PFSK-1 (cell line): ENCODE data around the gene METTL1.

Source experiments
- FOXP2 ChIP-seq: optimal IDR thresholded peaks from 2 replicates; pipeline ENCODE3; 2011; ENCODE audit warnings: borderline replicate concordance, control low read depth, inconsistent platforms; ENCODE audit not compliant: insufficient read depth; ENCODE audit errors: extremely low read length, extremely low read depth
- POLR2AphosphoS5 ChIP-seq: IDR thresholded peaks from 2 replicates; pipeline ENCODE4 v1.6.1; 2012; ENCODE audit warnings: low read depth, mild to moderate bottlenecking, control low read depth, low read length, moderate library complexity
- REST ChIP-seq, 2 experiments: IDR thresholded peaks; 2 replicates each; pipeline versions ENCODE4 v1.6.1 to v1.8.0; 2011 to 2012; ENCODE audit warnings: low read depth in 2 of 2, low read length in 2 of 2, control low read depth in 1 of 2, inconsistent platforms in 1 of 2, mild to moderate bottlenecking in 1 of 2, moderate library complexity in 1 of 2; ENCODE audit not compliant: insufficient read depth in 1 of 2
- SIN3A ChIP-seq: IDR thresholded peaks from 2 replicates; pipeline ENCODE4 v1.6.1; 2012; ENCODE audit warnings: mild to moderate bottlenecking, low read length, moderate library complexity, borderline replicate concordance; ENCODE audit not compliant: insufficient read depth
- TAF1 ChIP-seq: IDR thresholded peaks from 2 replicates; pipeline ENCODE4 v1.6.1; 2012; ENCODE audit warnings: low read length, control low read depth, borderline replicate concordance; ENCODE audit not compliant: insufficient read depth

The METTL1 gene

GRCh38 chr12:57765003-57765697, 6.8 kb downstream of the METTL1 start:
- TF ChIP-seq TAF1 (no peak), FOXP2 (no peak), SIN3A (no peak), REST (IDR thresholded peaks at IDR 0.05; ENCODE audit: insufficient read depth in 1 of 2, low read depth in 2 of 2, low read length in 2 of 2) (no peak), POLR2AphosphoS5 (no peak)

DNA sequence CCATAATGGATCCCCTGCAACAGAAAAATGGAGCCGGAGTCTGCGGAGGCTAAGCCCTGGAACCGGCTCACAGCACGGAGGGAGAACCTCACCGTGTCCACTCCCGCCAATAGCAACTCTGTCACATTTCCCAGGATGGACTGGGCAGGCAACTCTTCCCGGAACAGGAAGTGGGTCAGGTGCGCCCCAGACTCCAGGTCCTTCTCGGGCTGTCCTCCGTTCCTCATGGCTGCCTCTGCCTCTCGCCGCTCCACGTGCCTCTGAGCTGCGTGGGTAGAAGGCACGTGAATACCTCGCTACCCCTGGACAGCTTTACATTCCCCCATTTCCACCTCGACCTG, 7.3 kb downstream of the METTL1 start:
- TF ChIP-seq SIN3A = no peak
- no peak for TF ChIP-seq REST (IDR thresholded peaks at IDR 0.05; ENCODE audit: insufficient read depth in 1 of 2, low read depth in 2 of 2, low read length in 2 of 2)
- TF ChIP-seq TAF1 = no peak
- TF ChIP-seq POLR2AphosphoS5 = no peak
- no peak for TF ChIP-seq FOXP2

GRCh38 chr12:57763881-57764661, 7.8 kb downstream of the METTL1 start:
- no peak for TF ChIP-seq POLR2AphosphoS5
- TF ChIP-seq TAF1 = no peak
- no peak for TF ChIP-seq FOXP2
- TF ChIP-seq SIN3A = no peak
- TF ChIP-seq REST (IDR thresholded peaks at IDR 0.05; ENCODE audit: insufficient read depth in 1 of 2, low read depth in 2 of 2, low read length in 2 of 2) = no peak

DNA sequence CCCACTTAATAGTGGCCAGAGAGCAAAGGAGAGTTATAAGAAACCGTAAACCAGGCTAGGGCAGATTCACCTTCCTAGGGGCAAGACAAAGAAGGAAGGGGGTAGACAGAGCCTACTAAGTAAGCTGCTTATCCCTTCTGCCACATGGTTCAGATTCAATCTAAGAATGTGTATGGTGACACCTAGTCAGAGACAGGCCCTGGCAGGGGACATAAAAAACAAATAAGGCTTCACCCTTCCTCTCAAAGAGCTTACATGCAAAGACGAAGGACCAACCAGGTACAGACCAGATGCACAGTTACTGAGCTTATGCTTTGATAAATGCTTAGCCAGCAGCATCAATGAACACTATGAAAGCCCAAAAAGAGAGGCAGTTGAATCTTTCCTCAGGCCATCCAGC, 9.4 kb downstream of the METTL1 start:
- TF ChIP-seq POLR2AphosphoS5 (no peak), TAF1 (no peak), REST (IDR thresholded peaks at IDR 0.05; ENCODE audit: insufficient read depth in 1 of 2, low read depth in 2 of 2, low read length in 2 of 2) (no peak), FOXP2 (no peak), SIN3A (no peak)
